Stimulated activated CD8-positive, alpha-beta memory T cell treated with anti-CD3 and anti-CD28 coated beads, Interleukin-12 subunit alpha, Interleukin-12 subunit beta, amount 100 ng/mL, for 4 hours (primary cell): ENCODE data around the gene HIP1.
"Not testable (repeated sequence)": the region's sequence is repeated elsewhere in the genome, so short reads cannot be mapped to it uniquely, and the experiment has no call there.

Experiments
- DNase-seq: peaks from one replicate; pipeline ENCODE4 v3.0.0-alpha.2; 2020; ENCODE audit warnings: low read depth

HIP1 gene

DNA sequence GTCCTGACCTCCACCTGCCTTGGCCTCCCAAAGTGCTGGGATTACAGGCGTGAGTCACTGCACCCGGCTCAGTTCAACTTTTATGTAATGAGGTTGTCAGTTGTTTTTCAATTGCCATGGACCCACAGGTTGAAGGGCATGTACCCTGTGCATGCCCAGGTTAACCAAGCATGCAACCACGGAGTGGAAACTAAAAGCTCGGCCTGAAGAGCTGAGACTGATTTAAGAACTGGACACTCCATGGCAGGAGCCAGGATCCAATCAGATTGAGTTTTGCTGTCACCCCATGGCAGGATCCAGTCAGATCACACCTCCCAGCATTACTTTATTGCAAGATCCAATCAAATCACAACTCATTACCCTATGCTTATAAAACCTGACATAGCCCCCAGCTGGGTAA is 229.7 kb downstream of the HIP1 start:
- not testable (repeated sequence) for DNase-seq

DNA sequence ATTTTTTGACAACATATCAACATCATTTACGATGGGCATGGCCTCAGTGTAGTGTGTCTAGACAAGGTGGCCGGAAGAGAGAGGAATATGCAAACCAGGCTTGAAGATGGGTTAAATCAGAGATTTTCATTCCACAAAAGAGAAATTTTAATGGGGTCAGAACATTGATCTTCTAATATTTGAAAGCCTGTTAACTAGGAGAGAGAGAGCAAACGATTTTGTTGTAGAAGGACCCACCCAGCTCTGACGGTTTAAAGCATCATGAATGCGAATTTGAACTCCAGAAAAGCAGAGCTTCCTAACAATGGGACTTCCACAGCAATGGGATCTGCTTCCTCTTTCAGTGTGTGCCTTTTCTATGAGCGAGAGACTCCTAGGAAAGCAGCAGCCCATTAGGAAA is 246.7 kb downstream of the HIP1 start, which contains the start of gene SPDYE5:
Gene SPDYE5 (plus strand): TSS at position 301 of the 400 bp plus-strand sequence. CDS start 1,728 bp downstream, outside the sequence.
- DNase-seq: not testable (repeated sequence)

DNA sequence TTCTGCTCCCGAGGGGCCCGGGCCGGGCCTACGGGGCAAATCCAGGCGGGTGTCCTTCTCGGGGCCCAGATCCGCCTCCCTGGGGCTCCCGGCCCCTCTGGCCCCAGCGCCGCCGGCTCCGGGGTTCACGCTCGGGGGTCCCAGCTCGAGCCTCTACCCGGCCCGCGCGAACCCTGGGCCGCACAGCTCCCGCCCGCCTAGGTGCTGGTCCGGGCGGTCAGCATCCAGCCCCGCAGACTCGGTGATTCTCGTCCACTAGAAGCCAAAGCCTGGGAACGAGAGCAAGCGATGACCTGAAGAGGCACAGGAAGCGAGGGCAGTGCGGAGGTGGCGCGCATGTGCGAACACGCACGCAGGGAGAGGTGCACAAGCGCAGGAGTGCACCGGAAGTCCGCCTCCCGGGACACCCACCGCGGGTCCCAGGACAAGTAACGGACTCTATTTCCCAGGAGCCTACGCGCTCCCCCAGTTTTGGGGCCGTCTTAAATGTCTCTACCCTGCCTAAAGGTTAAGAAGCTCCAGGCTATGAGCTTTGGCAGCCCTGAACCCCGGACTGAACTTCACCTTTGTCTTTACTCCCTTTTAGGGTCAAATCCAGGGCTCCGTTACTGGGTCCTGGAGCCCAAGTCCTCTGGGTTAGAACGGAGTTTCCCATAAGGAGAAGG is 252.6 kb downstream of the HIP1 start, which contains the start of gene POM121C:
Gene POM121C (minus strand): TSS at position 321 of the 665 bp plus-strand sequence. CDS start 44,803 bp downstream, outside the sequence.
- peak; percentile 73 for DNase-seq

DNA sequence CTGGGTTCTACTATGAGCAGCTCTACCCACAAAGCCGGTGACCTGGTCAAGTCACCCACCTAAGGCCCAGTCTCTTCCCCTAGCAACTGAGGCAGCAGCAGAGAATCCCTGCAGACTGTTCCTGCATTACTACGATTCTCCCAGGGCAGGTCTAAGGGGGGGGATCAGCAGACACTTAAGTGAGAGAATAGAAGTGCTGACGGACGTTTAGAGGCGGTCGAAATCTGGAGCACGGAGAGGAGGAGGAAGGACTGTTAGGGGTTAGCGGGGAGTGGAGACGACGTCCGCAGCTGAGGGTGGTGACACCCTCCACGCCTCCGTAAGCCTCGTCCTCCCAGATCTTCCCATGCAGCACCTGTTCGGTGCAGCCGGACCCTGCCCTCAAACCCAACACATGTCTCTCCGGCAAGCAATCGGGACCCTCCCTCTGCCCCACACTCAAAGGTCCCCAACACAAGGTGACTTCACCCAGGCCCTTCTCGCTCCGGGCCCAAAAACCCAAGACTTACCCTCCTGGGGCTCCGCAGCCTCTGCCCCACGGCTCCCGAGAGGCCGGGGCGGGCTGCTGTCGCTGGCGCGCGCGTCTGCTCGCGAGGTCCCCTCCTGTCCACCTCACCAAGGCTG is 253.3 kb downstream of the HIP1 start:
- DNase-seq: not testable (repeated sequence)
